A549 (cell line): ENCODE data around the gene GRHL1. TPM values are rescaled to one million over a fixed set of nuclear protein-coding genes. Genes with fewer than 3 reads are reported as not detected.

Experiments
- ATAC-seq, 2 experiments: fragments of 200-7000 bp in 1 of 2; fragments of >200 bp in 1 of 2; cut with Nextera tagmentation in 1 of 2; cut with Tn5 transposase in 1 of 2; 3 replicates each; pipeline versions ENCODE4 v1.8.0 to v1.9.1; 2018 to 2020; ENCODE audit warnings: mild to moderate bottlenecking in 1 of 2, moderate library complexity in 1 of 2
- CTCF ChIA-PET: fragments of 300-600 bp; sonication (Branson Sonifier 250); formaldehyde crosslinking; extraction: SDS; loops from one replicate; lab custom pipeline; 2021; ENCODE audit warnings: antibody characterized with exemption, inconsistent platforms; lab: Yijun Ruan, JAX
- POLR2A ChIA-PET: fragments of 350-600 bp; formaldehyde crosslinking; extraction: SDS; loops from one replicate; lab custom pipeline; 2021; ENCODE audit warnings: antibody characterized with exemption, inconsistent platforms; lab: Yijun Ruan, JAX
- DNase-seq, 2 experiments: peaks; one replicate each; pipeline versions ENCODE4 v3.0.0 to v3.0.0-alpha.2; 2011 to 2016; ENCODE audit warnings: low read depth in 1 of 2, low spot score in 1 of 2
- FAIRE-seq: peaks from 2 replicates; lab custom pipeline; 2011; peaks lifted over from hg19 to GRCh38; lab: Jason Lieb, UNC
- H3K27ac ChIP-seq, 2 experiments: fragments of >200 bp; sonication (Bioruptor Twin); formaldehyde crosslinking; 3 replicates each; pipeline ENCODE4 v1.5.1; 2016 to 2017
- H3K4me1 ChIP-seq: fragments of >200 bp; sonication (Bioruptor Twin); formaldehyde crosslinking; 3 replicates; pipeline ENCODE4 v1.6.1; 2016
- H3K4me2 ChIP-seq: fragments of >200 bp; sonication (Bioruptor Twin); formaldehyde crosslinking; 3 replicates; pipeline ENCODE4 v1.6.1; 2016
- H3K4me3 ChIP-seq: fragments of >200 bp; sonication (Bioruptor Twin); formaldehyde crosslinking; 3 replicates; pipeline ENCODE4 v1.5.1; 2016
- H3K9me3 ChIP-seq: fragments of >200 bp; sonication (Bioruptor Twin); formaldehyde crosslinking; 3 replicates; pipeline ENCODE4 v1.6.1; 2016
- BCL3 ChIP-seq: fragments of >200 bp; sonication (Bioruptor Twin); formaldehyde crosslinking; IDR thresholded peaks from 3 replicates; pipeline ENCODE4 v1.6.1; 2016
- CBX8 ChIP-seq: fragments of 200-600 bp; sonication (generic); IDR thresholded peaks from 2 replicates; pipeline ENCODE4 v1.6.1; 2016
- CHD4 ChIP-seq: fragments of 200-600 bp; sonication (generic); IDR thresholded peaks from 2 replicates; pipeline ENCODE4 v1.6.1; 2016; ENCODE audit warnings: antibody characterized with exemption, mild to moderate bottlenecking, borderline replicate concordance
- EP300 ChIP-seq, 2 experiments: fragments of >200 bp; sonication (Bioruptor Twin); formaldehyde crosslinking; IDR thresholded peaks; 2 replicates in 1 of 2; 3 replicates in 1 of 2; pipeline ENCODE4 v1.6.1; 2016 to 2017
- HOXB13 ChIP-seq: fragments of 250-450 bp; sonication (Bioruptor Pico); IDR thresholded peaks from 2 replicates; pipeline ENCODE4 v1.5.0; 2020; ENCODE audit warnings: low read depth, mild to moderate bottlenecking, moderate library complexity
- KDM1A ChIP-seq: fragments of 200-600 bp; sonication (generic); IDR thresholded peaks from 2 replicates; pipeline ENCODE4 v1.6.1; 2016; ENCODE audit warnings: low read depth, mild to moderate bottlenecking
- KDM5A ChIP-seq: fragments of 200-600 bp; sonication (generic); IDR thresholded peaks from 2 replicates; pipeline ENCODE4 v1.6.1; 2016; ENCODE audit warnings: antibody characterized with exemption, mild to moderate bottlenecking
- MAFK ChIP-seq: fragments of 450-650 bp; IDR thresholded peaks from 2 replicates; pipeline ENCODE4 v1.6.1; 2014; ENCODE audit not compliant: partially characterized antibody
- MYC ChIP-seq: IDR thresholded peaks from 2 replicates; pipeline ENCODE4 v1.6.1; 2012; ENCODE audit warnings: mild to moderate bottlenecking, inconsistent platforms, low read length, improper control_type of control experiment, borderline replicate concordance
- NFE2L2 ChIP-seq: fragments of 150-350 bp; conservative IDR thresholded peaks from 2 replicates; pipeline ENCODE4 v1.6.1; 2014; ENCODE audit warnings: low read length
- NR3C1 ChIP-seq: fragments of >200 bp; sonication (Bioruptor Twin); formaldehyde crosslinking; IDR thresholded peaks from 3 replicates; pipeline ENCODE4 v1.6.1; 2017
- POLR2AphosphoS2 ChIP-seq: conservative IDR thresholded peaks from 2 replicates; pipeline ENCODE4 v1.6.1; 2012; ENCODE audit warnings: low read length, improper control_type of control experiment, inconsistent platforms
- RAD21 ChIP-seq, 2 experiments: fragments of >200 bp in 1 of 2; sonication (Bioruptor Twin) in 1 of 2; formaldehyde crosslinking in 1 of 2; IDR thresholded peaks in 1 of 2; conservative IDR thresholded peaks in 1 of 2; 2 replicates in 1 of 2; 3 replicates in 1 of 2; pipeline ENCODE4 v1.6.1; 2012 to 2018; ENCODE audit warnings: inconsistent platforms in 1 of 2
- TFCP2L1 ChIP-seq: fragments of 250-450 bp; sonication (Bioruptor Pico); IDR thresholded peaks from 2 replicates; pipeline ENCODE4 v1.5.0; 2021; ENCODE audit warnings: mild to moderate bottlenecking
- TP53 ChIP-seq: fragments of 250-450 bp; sonication (Bioruptor Pico); IDR thresholded peaks from 2 replicates; pipeline ENCODE4 v1.5.0; 2021; ENCODE audit warnings: mild to moderate bottlenecking, moderate library complexity
- WGBS: methylation state at CpG from one replicate; pipeline ENCODE4 v1.1.6; 2017; ENCODE audit errors: missing lambda C conversion rate; 5-methylcytosine and 5-hydroxymethylcytosine counted together
- polyA plus RNA-seq, 4 experiments: library from polyadenylated mRNA; depleted of rRNA in 3 of 4; stranded (reverse); fragments of >200 nt; fragmentation: RNase III in 1 of 4; extraction: RNeasy Plus Mini Kit Qiagen cat#74134 plus additional on column Dnase treatment in 1 of 4; gene quantifications; 2 replicates in 3 of 4; 3 replicates in 1 of 4; pipeline ENCODE4 v1.2.3, GENCODE V29; 2011 to 2017
- TF ChIP-seq, protein P1 (sequence below): IDR thresholded peaks from 2 replicates; pipeline ENCODE4 v1.6.1; 2012
- TF ChIP-seq, protein P2 (sequence below): fragments of >200 bp; sonication (Bioruptor Twin); formaldehyde crosslinking; IDR thresholded peaks from 2 replicates; pipeline ENCODE4 v1.6.1; 2016
- TF ChIP-seq, protein P3 (sequence below): fragments of 200-600 bp; sonication (generic); IDR thresholded peaks from 2 replicates; pipeline ENCODE4 v1.6.1; 2016; ENCODE audit warnings: antibody characterized with exemption, mild to moderate bottlenecking, moderate library complexity
- TF ChIP-seq, protein P4 (sequence below): fragments of 150-350 bp; IDR thresholded peaks from 2 replicates; pipeline ENCODE4 v1.6.1; 2014; ENCODE audit warnings: low read depth, mild to moderate bottlenecking, low read length

The GRHL1 gene
- polyA plus RNA-seq, 2 of the 4 experiments (the other 2 are of a cell fraction) = 0.68 to 1.2 TPM

GRCh38 chr2:9908639-9909038 lies 42.9 kb upstream of the GRHL1 start:
- DNase-seq = no peak
- 94% methylated on average over 1 of the region's 1 CpG for WGBS
- H3K4me3 ChIP-seq = no peak overlapping the region
- ChIA-PET CTCF (interaction anchor here (0.6 to 5.8 kb wide), 5 partner anchors 16 to 127 kb away, joined by 3 to 43 read pairs (median 4); no protein-coding TSS in a partner anchor), POLR2A (no interaction called here)
- no peak overlapping the region for H3K4me2 ChIP-seq
- FAIRE-seq = no peak
- no peaks in the 10 kb centered on the region for H3K4me1 ChIP-seq
- H3K9me3 ChIP-seq = no peaks in the 10 kb centered on the region
- ATAC-seq = no peak
- TF ChIP-seq BCL3 (no peak), KDM1A (no peak), POLR2AphosphoS2 (no peak), TP53 (CRISPR knock-in tag) (no peak), MAFK (no peak), HOXB13 (no peak), CHD4 (no peak), NFE2L2 (no peak)
- TF ChIP-seq, protein P1, sequence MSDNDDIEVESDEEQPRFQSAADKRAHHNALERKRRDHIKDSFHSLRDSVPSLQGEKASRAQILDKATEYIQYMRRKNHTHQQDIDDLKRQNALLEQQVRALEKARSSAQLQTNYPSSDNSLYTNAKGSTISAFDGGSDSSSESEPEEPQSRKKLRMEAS = no peak
- TF ChIP-seq, protein P2, sequence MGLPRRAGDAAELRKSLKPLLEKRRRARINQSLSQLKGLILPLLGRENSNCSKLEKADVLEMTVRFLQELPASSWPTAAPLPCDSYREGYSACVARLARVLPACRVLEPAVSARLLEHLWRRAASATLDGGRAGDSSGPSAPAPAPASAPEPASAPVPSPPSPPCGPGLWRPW = no peak
- no peak overlapping the region for H3K27ac ChIP-seq

- no peak for ATAC-seq
- CTCF ChIA-PET = interaction anchor here (0.6 to 5.8 kb wide), 6 partner anchors 14 to 127 kb away, joined by 3 to 43 read pairs (median 4); no protein-coding TSS in a partner anchor
Measured at GRCh38 chr2:9909106-9909505, 42.4 kb upstream of the GRHL1 start.

More at GRCh38 chr2:9909106-9909505, 42.4 kb upstream of the GRHL1 start:
- 82% methylated on average over 2 of the region's 2 CpGs for WGBS
- no peak for TF ChIP-seq NR3C1
- TF ChIP-seq POLR2AphosphoS2 = no peak
- no peak for TF ChIP-seq MYC
- TF ChIP-seq, protein P3, sequence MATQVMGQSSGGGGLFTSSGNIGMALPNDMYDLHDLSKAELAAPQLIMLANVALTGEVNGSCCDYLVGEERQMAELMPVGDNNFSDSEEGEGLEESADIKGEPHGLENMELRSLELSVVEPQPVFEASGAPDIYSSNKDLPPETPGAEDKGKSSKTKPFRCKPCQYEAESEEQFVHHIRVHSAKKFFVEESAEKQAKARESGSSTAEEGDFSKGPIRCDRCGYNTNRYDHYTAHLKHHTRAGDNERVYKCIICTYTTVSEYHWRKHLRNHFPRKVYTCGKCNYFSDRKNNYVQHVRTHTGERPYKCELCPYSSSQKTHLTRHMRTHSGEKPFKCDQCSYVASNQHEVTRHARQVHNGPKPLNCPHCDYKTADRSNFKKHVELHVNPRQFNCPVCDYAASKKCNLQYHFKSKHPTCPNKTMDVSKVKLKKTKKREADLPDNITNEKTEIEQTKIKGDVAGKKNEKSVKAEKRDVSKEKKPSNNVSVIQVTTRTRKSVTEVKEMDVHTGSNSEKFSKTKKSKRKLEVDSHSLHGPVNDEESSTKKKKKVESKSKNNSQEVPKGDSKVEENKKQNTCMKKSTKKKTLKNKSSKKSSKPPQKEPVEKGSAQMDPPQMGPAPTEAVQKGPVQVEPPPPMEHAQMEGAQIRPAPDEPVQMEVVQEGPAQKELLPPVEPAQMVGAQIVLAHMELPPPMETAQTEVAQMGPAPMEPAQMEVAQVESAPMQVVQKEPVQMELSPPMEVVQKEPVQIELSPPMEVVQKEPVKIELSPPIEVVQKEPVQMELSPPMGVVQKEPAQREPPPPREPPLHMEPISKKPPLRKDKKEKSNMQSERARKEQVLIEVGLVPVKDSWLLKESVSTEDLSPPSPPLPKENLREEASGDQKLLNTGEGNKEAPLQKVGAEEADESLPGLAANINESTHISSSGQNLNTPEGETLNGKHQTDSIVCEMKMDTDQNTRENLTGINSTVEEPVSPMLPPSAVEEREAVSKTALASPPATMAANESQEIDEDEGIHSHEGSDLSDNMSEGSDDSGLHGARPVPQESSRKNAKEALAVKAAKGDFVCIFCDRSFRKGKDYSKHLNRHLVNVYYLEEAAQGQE = no peak
- no peak for TF ChIP-seq KDM5A
- no peak for TF ChIP-seq CBX8
- TF ChIP-seq, protein P1 = no peak
- TF ChIP-seq, protein P4, sequence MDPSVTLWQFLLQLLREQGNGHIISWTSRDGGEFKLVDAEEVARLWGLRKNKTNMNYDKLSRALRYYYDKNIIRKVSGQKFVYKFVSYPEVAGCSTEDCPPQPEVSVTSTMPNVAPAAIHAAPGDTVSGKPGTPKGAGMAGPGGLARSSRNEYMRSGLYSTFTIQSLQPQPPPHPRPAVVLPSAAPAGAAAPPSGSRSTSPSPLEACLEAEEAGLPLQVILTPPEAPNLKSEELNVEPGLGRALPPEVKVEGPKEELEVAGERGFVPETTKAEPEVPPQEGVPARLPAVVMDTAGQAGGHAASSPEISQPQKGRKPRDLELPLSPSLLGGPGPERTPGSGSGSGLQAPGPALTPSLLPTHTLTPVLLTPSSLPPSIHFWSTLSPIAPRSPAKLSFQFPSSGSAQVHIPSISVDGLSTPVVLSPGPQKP = no peak
- no peak for TF ChIP-seq RAD21 (conservative IDR thresholded peaks at IDR 0.05 in 1 of 2, IDR thresholded peaks at IDR 0.05 in 1 of 2)
- no peak for TF ChIP-seq TFCP2L1 (CRISPR knock-in tag)
- no peak for TF ChIP-seq EP300 (IDR thresholded peaks at IDR 0.05)
- Histone ChIP-seq H3K27ac (no peak overlapping the region), H3K4me2 (no peak overlapping the region), H3K9me3 (no peaks in the 10 kb centered on the region), H3K4me3 (no peak overlapping the region), H3K4me1 (peaks cover 1% of the 10 kb centered on the region)
- DNase-seq = no peak
- POLR2A ChIA-PET = no interaction called here
- FAIRE-seq = no peak
